Adipocyte (in vitro differentiated cells): ENCODE measurements around the gene LATS1.

Experiments used
- DNase-seq: peaks from one replicate; pipeline ENCODE4 v3.0.0-alpha.2; 2015; ENCODE audit warnings: low read depth
- H3K27me3 ChIP-seq: replicated peaks from 2 replicates; pipeline ENCODE4 v1.7.0; 2013; ENCODE audit warnings: mild to moderate bottlenecking, low read length, moderate library complexity; ENCODE audit not compliant: control insufficient read depth, insufficient read depth
- H3K36me3 ChIP-seq: 2 replicates; pipeline ENCODE4 v1.7.0; 2013; ENCODE audit warnings: low read length, mild to moderate bottlenecking, moderate library complexity; ENCODE audit not compliant: control insufficient read depth, insufficient read depth, severe bottlenecking
- H3K4me1 ChIP-seq: 2 replicates; pipeline ENCODE4 v1.7.0; 2013; ENCODE audit warnings: mild to moderate bottlenecking, low read length, moderate library complexity; ENCODE audit not compliant: control insufficient read depth, insufficient read depth
- H3K4me3 ChIP-seq: 2 replicates; pipeline ENCODE4 v1.7.0; 2013; ENCODE audit warnings: mild to moderate bottlenecking, low read length, moderate library complexity
- H3K9ac ChIP-seq: 2 replicates; pipeline ENCODE4 v1.7.0; 2013; ENCODE audit warnings: mild to moderate bottlenecking, low read length, moderate library complexity
- H3K9me3 ChIP-seq: 2 replicates; pipeline ENCODE4 v1.7.0; 2013; ENCODE audit warnings: mild to moderate bottlenecking, low read length, moderate library complexity; ENCODE audit not compliant: control insufficient read depth

LATS1 gene

DNA sequence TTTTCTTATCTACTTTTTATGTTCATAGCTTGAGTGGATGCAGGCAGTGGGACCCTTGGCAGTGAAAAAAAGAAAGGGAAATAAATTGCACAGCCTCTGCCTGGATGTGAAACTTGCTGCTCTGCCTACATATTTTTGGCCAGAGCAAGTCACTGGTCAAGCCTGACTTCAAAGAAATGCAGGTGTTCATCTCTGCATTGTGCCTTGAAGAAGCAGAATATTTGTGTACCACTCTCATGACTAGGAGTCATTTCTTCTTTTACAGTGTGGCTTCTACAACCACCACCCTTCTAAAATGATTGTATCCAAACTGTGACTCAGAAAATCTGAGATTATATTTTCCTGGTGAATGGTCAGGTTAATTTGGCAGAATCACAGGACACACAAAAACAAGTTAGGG is 66.8 kb downstream of the LATS1 start:
- no peak overlapping the region for H3K4me3 ChIP-seq
- peaks cover 13% of the 10 kb centered on the region for H3K4me1 ChIP-seq
- no peaks in the 10 kb centered on the region for H3K27me3 ChIP-seq
- no peak overlapping the region for H3K9ac ChIP-seq
- H3K36me3 ChIP-seq = peaks cover 3% of the 10 kb centered on the region
- DNase-seq = no peak
- no peaks in the 10 kb centered on the region for H3K9me3 ChIP-seq

DNA sequence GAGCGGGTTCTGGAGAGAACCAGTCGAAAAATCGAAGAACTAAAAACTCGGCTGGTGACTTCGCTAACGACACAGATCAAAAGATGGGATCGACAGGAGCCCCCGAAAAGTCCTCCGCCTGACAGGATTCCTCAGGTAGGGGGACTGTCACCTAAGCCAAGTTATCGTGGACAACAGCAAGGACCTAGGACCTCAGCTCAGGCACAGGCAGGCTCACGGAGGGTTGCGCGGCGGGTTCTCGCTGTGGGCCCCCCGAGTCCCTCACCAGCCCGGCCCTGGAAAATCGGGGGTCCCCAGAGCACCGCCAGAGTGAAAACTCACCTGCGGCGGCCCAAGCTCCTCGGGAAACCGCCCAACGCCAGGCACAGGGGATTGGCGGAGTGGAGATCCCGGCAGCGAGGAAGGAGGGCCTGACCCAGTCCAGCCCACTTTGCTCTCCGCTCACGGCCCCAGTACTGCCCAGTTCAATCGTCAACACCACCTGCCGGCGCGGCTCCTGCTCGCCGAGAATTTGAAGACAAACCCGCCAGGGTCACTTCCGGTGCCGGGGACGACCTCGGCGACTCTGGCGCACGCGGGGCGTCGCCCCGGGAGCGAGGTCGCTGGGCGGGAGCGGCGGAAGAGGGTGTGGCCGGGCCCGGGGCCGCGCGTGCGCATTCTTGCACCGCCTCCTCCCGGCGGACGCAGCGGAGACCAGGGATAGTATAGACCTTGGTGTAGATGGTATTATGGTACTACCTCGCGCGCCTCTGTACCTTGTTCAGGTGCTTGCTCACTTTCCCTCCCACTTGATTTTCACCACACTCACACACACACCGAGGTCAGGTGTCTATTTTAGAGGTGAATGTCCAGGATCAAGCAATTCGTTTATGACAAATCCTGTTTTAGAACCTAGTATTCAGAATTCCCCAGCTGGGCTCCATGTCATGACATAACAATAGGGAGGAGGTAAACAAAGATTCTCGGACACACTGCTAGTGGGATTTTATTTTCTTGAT is 69.5 kb downstream of the LATS1 start, which contains the start of gene KATNA1:
Gene KATNA1, minus strand, starts transcription at position 567 of the 998 bp plus-strand sequence. CDS start 10,167 bp downstream, outside the sequence.
- Histone ChIP-seq H3K36me3 (no peaks in the 10 kb centered on the region), H3K4me3 (peak within 1 kb of the TSS; percentile 98), H3K9ac (peak within 1 kb of the TSS; percentile 92), H3K9me3 (no peaks in the 10 kb centered on the region), H3K4me1 (peaks cover 15% of the 10 kb centered on the region), H3K27me3 (no peaks in the 10 kb centered on the region)
- peak; percentile 91 for DNase-seq

DNA sequence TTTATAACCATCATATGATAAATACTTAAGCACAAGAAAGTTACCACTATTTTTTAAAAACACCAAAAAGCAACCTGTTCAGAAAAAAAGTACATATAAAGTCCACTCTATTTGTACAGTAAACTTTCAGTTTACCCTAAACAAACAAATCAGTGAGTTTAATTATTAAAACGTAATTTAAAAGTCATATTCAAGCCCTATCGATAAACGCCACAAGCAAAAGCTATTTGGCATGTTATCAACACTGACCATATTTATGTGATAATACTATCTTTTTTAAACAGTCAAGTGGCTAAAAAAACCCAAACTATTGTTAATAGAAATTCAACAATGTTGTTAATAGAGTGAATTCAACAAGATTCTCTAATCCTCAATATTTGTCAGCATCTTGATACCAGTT is 71.3 kb downstream of the LATS1 start:
- Histone ChIP-seq H3K27me3 (no peaks in the 10 kb centered on the region), H3K36me3 (no peaks in the 10 kb centered on the region), H3K4me1 (peaks cover 24% of the 10 kb centered on the region), H3K4me3 (peak overlapping the region; percentile 98), H3K9me3 (no peaks in the 10 kb centered on the region), H3K9ac (peak overlapping the region; percentile 92)
- no peak for DNase-seq

DNA sequence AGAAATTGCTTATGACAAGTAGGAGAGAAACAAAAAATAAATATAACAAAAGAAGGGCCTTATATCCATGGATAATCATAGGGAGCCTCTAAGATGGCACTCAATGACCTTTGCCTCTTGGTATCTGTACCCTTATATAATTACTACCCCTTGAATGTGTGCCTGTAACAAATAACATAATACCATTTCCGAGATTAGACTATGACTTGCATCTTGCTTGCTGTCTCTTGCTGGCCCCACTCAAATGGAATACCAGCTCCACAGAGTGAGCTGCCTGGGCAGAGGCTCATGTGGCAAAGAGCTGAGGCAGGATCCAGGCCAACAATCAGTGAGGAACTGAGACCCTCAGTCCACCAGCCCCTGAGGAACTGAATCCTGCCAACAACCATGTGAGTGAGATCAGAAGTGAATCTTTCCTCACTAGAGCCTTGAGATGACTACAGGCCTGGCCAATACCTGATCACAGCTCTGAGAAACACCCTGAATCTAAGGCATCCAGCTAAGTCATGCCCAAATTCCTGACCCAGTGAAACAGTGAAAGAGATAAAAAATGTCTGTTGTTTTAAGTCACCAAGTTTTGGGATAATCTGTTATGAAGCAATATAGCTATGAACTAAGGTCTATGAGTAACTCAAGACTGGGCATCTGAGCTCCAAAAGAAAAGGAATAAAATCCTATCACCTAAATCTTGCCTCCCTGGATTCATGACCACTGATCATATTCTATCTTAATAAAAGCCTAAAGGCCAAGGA is 74.9 kb downstream of the LATS1 start:
- Histone ChIP-seq H3K36me3 (no peaks in the 10 kb centered on the region), H3K4me1 (peaks cover 24% of the 10 kb centered on the region), H3K9ac (no peak overlapping the region), H3K4me3 (no peak overlapping the region), H3K9me3 (no peaks in the 10 kb centered on the region), H3K27me3 (no peaks in the 10 kb centered on the region)
- peak; percentile 53 for DNase-seq

DNA sequence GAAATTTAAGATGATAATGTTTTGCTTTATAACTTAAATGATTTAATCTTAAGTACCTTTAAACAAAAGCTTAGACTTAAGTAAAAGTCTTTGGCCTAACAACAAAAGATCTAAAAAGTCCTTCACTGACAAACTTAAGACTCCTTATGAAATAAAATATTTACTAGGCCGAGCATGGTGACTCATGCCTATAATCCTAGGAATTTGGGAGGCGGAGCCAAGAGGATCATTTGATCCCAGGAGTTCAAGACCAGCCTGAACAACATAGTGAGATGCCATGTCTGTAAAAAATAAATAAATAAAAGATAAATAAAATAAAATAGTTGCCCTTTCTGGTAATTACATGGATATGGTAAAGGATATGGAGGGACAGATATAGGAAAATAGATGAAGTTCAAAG is 81.8 kb downstream of the LATS1 start:
- Histone ChIP-seq H3K27me3 (no peaks in the 10 kb centered on the region), H3K4me1 (no peaks in the 10 kb centered on the region), H3K36me3 (peaks cover 7% of the 10 kb centered on the region), H3K9ac (no peak overlapping the region), H3K9me3 (no peaks in the 10 kb centered on the region), H3K4me3 (no peak overlapping the region)
- DNase-seq = peak; percentile 64

DNA sequence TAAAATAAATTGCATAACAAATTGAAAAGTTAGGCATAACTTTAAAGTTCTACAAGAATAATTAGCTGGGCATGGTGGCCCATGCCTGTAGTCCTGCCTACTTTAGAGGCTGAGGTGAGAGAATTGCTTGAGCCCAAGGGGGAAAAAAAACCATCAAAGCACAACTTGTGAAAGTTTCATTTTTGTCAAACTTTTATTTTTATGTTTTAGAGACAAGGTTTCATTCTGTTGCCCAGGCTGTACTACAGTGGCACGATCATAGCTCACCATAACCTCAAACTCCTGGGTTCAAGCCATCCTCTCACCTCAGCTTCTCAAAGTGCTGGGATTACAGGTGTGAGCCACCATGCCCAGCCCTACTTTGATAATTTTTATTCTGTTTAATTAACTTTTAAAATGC is 83.6 kb downstream of the LATS1 start:
- no peak overlapping the region for H3K9ac ChIP-seq
- H3K4me1 ChIP-seq = no peaks in the 10 kb centered on the region
- no peaks in the 10 kb centered on the region for H3K27me3 ChIP-seq
- no peak for DNase-seq
- no peak overlapping the region for H3K4me3 ChIP-seq
- no peaks in the 10 kb centered on the region for H3K9me3 ChIP-seq
- H3K36me3 ChIP-seq = peaks cover 16% of the 10 kb centered on the region

DNA sequence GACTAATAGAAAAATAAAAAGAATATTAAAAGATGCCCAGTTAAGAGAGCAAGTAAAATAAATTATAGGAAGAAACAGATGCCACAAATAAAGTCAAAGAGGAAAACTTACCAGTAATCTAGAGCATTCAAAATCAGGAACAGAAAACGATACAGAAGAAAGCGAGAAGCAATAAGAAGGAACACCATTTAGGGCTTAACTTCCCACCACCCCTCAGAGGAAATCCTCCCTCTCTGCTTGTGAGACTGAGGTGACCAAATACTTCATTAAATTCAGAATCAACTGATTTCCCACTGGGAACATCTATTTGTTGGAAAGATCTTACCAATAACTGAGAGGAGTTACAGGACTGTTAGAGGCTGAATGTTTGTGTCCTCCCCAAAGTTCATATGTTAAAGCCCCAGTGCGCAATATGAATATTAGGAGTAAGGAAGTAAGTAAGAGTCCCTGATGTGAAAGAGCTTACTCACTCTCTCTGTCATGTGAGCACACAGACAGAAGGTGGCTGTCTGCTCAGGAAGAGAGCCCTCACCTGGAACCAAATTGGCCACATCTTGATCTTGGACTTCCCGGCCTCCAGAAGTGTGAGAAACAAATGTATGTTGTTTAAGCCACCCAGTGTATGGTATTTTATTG is 88.9 kb downstream of the LATS1 start:
- Histone ChIP-seq H3K9me3 (no peaks in the 10 kb centered on the region), H3K27me3 (no peaks in the 10 kb centered on the region), H3K9ac (no peak overlapping the region), H3K4me1 (no peaks in the 10 kb centered on the region), H3K4me3 (no peak overlapping the region), H3K36me3 (peaks cover 26% of the 10 kb centered on the region)
- no peak for DNase-seq

DNA sequence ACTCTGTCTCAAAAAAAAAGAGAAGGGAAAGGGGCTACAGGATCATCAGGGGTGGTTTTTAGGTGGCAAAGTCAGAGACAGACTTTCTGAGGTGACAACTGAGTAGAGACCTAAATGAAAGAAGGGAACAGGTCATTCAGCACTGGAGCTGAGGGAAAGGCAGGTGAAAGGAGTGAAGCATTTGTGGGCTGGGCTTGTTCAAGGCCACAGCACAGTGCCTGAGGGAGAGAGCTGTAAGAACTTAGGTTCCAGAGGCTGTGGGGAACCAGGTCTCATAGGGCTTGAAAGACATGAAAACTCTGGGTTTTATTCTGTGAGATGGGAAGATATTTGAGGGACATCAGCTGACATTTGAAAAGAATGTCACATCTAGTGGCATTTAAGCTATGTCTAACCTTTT is 90.2 kb downstream of the LATS1 start:
- no peak overlapping the region for H3K9ac ChIP-seq
- H3K36me3 ChIP-seq = peaks cover 32% of the 10 kb centered on the region
- DNase-seq = no peak
- H3K4me3 ChIP-seq = no peak overlapping the region
- no peaks in the 10 kb centered on the region for H3K27me3 ChIP-seq
- H3K4me1 ChIP-seq = no peaks in the 10 kb centered on the region
- no peaks in the 10 kb centered on the region for H3K9me3 ChIP-seq

DNA sequence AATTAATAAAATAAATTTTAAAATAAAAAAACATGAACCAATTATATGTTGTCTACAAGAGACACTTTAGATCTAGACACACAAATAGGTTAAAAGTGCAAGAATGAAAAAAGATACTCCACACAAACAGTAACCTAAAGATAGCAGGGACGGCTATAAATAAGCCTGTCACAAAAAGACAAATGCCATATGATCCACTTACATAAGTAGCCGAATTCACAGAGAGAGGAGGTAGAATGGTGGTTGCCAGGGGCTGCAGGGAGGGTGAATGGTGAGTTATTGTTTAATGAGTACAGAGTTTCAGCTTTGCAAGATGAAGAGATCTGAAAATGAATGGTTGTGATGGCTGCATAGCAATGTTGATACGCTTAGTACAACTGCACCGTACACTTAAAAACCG is 102.1 kb downstream of the LATS1 start:
- peaks cover 29% of the 10 kb centered on the region for H3K36me3 ChIP-seq
- no peak for DNase-seq
- H3K4me1 ChIP-seq = no peaks in the 10 kb centered on the region
- no peak overlapping the region for H3K4me3 ChIP-seq
- H3K27me3 ChIP-seq = no peaks in the 10 kb centered on the region
- H3K9me3 ChIP-seq = no peaks in the 10 kb centered on the region
- H3K9ac ChIP-seq = no peak overlapping the region

DNA sequence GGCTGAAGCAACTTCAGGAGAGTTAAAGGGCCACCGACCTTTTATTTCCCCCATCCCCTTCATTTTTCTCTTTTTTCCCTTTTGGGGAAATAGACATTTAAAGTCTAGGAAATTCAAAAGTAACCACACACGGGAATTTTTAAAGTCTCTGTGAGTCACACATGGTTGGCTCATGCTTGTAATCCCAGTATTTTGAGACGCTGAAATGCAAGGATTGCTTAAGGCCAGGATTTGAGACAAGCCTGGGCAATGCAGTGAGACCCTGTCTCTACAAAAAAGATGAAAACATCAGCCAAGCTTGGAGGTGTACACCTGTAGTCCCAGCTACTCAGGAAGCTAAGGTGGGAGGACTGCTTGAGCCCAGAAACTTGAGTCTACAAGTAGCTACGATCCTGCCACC is 103.6 kb downstream of the LATS1 start:
- no peak overlapping the region for H3K9ac ChIP-seq
- H3K36me3 ChIP-seq = peaks cover 18% of the 10 kb centered on the region
- H3K27me3 ChIP-seq = no peaks in the 10 kb centered on the region

More for the DNA sequence above, 103.6 kb downstream of the LATS1 start:
- H3K9me3 ChIP-seq = no peaks in the 10 kb centered on the region
- H3K4me1 ChIP-seq = no peaks in the 10 kb centered on the region
- peak; percentile 7 for DNase-seq
- no peak overlapping the region for H3K4me3 ChIP-seq
